ENCODE measurements around the gene SGPP2.

SGPP2 gene

DNA sequence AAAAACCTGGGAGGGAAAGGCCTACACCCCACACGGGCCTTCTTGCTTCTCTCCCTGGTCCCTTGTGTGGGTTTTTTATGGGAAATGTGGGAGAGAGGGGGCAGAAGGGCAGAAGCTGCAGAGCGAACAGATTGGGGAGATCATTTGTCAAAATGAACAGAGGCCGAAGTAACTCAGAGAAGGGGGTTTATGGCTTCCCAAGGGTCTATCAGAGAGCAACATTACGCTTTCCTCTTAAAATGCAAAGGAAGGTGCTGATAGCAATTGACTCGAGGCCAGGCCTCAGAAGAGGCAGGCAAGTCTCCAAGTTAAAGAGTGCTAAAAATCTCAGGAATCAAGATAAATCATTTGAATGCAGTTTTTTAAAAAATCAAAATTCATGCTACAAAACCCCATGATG is 101.5 kb downstream of the SGPP2 start:
- DNase-seq (ENCODE audit: low read depth) = no peak

DNA sequence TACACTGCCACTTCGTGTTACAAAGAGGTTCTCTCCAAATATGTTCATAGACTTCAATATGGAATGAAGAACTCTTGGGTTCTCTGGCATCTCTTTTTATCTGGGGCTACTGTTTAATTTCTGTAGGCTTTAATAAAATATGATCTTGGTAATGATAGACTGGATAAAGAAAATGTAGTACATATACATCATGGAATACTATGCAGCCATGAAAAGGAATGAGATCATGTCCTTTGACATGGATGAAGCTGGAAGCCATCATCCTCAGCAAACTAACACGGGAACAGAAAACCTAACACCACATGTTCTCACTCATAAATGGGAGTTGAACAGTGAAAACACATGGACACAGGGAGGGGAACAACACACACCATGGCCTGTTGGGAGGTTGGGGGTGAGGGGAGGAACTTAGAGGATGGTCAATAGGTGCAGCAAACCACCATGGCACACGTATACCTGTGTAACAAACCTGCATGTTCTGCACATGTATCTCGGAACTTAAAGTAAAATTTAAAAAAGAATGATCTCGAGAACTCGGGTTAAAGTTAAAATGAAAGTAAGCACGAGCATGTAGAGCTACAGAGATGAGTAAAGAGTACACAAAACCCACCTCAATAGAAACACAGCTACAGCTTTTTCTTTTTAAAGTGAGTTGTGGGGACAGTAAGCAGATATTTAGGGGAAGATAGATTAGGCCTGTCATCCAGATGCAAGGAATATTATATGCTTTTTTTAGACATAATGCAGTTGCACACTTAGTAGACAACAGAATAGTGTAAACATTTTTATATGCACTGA is 102.3 kb downstream of the SGPP2 start:
- DNase-seq (ENCODE audit: low read depth) = no peak

DNA sequence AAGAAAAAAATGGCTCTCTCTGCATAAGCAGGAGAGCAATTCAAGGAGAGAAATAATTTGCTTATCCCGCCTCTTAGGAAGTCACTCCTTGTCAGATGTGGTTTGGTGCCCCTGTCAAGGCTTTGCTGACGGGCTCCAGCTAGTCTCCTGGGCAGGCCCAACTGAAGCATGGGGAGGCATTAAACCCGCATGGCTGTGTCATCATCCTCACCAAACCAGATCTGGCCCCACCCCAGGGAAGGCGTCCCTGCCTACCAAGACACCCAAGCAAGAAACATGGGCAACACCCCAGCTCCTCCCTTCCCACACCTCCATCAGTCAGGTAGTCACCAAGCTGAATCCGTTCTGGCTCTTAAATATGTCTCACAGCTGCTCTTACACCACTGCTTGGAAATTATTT is 108.0 kb downstream of the SGPP2 start:
- no peak for DNase-seq (ENCODE audit: low read depth)

DNA sequence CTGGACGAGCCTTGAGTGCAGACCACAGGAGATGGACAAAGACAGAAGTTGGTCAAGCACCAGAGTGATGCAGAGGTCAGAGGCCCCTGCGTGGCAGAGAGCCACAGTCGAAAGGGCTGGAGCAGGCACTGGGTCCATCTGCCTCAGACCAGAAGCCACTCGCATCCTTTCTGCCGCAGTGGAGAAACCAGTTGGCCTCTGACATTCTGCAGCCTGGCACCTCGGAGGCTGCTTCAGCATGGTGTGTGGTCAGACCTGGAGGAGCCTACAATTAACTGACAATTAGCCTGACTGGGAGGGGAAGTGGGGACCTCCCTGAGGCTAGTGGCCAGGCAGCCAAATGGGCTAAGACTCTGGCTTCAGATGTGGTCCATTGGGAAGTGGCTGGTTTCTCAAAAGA is 111.1 kb downstream of the SGPP2 start:
- no peak for DNase-seq (ENCODE audit: low read depth)

DNA sequence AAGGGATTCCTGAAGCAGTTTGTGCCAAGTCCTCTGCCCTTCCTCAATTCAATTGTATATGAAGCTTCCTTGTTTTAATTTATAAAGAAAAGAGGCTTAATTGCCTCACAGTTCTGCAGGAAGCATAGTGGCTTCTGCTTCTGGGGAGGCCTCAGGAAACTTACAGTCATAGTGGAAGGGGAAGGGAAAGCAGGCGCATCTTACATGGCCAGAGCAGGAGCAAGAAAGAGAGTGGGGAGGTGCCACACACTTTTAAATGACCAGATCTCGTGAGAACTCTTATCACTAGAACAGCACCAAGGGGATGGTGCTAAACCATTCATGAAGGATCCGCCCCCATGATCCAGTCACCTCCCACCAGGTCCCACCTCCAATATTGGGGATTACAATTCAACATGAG is 114.2 kb downstream of the SGPP2 start:
- DNase-seq (ENCODE audit: low read depth) = no peak

DNA sequence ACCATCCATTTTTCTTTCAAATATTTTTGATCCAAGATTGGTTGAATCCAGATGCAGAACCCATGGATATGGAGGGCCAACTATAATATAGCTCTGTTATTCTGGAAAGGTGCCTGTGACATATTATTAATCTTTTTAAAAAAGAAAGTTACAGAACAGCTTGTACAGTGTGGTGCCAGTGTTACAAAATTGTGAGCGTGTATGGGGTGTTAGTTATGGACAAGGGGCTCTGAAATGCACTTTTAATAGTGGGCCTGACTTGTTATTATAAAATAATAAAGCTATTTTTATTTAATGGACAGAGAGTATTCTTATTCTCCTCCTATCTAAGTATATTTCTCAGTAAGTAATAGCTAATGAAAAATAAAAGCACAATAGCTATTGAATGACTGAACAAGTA is 120.3 kb downstream of the SGPP2 start:
- no peak for DNase-seq (ENCODE audit: low read depth)

DNA sequence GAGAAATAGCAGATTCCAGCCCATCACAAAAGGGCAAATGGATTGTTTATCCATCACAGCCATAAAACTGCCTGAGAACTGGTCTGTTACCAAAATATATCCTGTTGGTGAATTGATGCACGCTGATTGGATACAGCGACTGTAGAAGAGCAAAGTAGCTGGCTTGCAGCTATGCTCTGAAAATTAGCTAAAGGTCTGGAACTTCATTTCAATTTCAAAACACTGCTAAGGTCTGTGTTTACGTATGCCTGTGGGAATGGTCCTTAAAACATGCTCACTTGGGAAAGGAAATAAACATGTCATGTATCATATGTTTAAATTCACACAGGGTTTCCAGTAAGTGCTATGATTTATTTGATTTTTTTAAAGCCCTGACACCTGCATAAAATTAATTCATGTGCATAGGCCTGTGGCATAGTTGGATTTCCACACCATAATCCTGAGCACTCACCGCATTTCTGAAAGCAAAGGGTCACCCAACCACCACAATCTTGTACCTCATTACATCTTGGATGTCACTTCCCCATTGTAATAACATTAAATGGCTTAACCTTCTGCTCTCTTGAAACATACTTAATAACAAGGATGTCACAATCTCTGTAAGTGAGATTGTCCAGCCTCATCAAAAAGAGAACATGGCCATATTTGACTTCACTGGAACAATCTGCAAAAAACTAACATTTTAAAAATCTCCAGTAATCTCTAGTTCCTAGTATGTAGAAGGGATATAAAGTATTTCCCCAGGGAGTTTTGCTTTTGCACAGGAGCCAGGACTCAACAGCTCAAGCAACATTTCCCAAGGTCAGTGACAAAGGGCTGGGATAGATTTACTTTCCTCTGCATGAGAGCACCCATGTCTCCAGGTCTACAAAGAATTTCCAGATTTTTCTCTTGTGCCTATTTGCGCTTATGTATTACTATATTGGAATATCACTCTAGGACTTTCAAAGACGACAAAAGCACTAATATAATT is 121.8 kb downstream of the SGPP2 start:
- DNase-seq (ENCODE audit: low read depth) = no peak

DNA sequence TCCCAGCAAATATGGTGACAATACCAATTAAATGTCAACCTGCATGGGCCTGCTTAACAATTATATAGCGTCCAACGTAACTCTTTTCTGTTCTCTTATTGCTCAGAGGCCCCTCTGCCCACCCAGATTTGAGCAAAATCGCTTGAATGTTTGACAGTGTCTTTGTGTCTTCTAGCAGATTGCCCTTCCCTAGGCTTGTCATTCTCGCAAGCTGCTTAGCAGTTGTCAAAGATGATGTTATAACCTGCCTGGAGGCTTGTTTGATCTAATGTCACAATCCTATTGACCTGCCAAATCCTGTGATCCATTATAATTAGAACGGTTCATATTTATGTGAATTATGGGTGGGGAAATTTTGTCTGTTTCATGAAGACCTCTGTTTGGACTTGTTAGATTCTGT is 122.7 kb downstream of the SGPP2 start:
- DNase-seq (ENCODE audit: low read depth) = no peak

DNA sequence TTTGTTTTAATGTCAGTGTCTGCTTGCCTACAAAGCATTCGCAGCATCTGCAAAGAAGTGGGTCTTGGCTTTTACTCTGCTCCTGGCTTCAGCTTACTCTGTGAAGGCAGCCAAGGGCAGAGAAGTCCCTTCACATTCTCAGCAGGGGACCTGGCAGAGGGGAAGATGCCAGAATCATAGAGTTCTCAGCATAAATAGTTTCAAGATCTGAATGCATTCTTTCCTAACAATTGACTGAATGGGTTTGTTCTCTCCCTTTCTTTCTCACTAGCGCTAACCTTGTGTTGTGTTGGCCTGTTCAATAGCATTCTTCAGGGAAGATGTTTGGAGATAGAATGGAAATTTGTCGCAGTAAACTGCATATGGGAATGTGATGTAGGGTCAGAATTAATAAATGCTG is 124.6 kb downstream of the SGPP2 start:
- DNase-seq (ENCODE audit: low read depth) = no peak

DNA sequence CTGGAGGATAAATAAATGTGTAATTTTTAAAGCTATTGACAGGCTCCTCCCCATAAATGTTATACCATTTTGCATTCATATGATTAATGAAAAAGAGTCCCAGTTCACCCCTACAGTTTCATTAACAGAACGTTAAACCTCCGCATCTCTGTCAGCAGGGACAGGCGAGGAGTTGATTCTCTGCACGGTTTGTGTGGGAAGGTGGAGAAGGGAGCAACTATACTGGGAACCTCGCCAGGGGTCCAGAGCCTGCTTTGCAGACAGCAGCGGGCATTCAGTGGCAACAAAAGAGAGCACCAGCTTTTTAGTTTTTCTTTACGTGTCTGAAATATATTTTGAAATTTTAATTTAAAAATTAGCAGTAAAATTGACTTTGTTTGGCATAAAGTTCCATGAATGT is 130.2 kb downstream of the SGPP2 start:
- no peak for DNase-seq (ENCODE audit: low read depth)

DNA sequence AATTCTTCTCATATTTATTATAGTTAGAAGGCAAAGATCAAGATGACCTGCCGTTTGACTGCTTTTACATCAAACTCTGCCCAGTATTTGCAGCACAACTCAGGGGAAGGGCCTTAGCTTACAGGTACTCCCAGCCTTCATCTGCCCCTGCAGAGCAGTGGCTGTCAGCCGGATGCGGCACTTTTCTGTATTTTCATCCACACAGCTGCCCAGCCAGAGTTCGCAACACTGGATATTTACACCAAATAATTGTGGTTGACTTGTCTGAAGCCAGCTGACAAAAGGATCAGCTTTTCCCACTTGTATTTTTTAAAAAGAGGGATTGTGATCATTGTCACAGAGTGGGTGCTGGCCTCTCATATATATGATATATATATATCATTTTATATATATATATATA is 136.8 kb downstream of the SGPP2 start:
- no peak for DNase-seq (ENCODE audit: low read depth)

DNA sequence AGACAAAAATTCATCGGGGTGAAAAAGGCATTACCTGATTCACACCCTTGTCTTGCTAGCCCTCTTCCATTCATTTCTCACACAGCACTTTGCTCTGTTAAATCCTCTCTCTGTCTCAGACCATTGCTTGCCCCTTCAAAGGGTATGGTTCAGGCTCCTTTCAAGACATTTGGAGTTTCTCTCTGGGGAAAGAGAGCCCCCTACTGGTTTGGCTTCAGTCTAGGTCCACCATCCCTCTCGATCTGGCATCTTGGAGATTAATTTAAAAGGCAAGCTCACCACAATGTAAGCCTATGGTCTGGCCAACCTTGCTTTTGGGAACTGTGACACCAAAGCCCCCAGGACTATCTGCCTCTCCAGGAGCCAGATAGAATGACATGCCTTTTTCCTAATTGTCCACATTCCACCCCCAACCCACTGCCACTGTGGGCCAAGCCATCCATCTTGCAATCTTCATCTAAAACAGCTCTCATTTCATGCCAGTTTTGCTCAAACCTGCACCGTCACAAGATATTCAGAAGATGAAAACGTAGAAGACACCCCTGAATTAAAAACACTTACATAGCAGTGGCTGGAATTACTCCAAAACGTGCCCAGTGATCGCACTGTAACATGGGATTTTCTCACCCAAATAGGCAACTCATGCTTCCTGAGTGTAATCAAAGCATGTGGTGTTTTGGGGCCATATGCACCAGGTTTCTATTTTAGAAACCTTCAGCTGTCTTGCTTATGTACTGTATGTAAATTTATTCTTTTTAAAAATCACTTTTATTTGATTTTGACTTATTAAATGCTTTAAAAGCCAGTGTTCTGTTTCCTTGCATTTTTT is 137.7 kb downstream of the SGPP2 start:
- DNase-seq (ENCODE audit: low read depth) = no peak

DNA sequence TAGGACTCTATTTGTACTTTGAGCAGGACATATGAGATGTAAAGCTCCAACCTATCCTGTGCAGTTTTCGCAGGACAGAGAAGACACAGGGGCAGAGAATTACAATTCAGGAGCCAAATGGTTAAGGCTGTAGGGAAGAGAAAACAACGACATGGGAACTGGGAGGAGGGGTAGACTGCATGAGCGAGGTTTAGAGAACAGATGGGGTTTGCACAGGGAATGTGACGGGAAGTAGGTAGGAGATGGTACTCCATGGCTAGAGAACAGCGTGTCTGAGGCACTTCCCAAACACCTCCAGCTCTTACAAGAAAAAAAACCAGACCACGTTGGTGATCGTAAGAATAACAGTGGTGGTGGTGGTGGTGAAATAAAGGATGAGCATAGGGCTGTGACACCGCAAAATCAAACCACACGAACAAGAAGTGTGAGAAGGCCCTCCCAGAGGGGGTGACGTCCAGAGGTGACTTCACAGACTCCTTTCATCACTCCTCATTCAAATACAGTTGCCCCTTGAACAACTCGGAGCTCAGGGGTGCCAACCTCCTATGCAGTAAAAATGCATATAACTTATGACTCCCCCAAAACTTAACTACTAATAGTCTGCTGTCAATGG is 138.9 kb downstream of the SGPP2 start:
- DNase-seq (ENCODE audit: low read depth) = no peak

DNA sequence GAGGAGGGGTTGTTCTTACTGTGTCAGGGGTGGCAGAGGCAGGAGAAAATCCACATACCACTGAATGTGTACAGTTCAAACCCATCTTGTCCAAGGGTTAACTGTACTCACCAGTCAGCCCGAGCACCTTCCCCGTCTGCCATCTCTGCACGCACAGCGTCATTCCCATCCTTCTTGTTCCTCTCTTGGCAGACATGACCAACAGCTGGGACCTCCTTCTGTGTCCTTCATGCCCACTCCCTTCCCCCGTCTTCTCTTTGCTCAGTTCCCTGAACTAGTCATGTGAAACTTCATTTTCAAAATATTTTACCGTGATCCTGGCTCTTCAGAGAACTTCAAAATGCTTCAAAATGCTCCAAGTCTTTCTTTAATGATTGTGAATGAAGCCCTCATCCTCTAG is 139.6 kb downstream of the SGPP2 start:
- DNase-seq (ENCODE audit: low read depth) = no peak

DNA sequence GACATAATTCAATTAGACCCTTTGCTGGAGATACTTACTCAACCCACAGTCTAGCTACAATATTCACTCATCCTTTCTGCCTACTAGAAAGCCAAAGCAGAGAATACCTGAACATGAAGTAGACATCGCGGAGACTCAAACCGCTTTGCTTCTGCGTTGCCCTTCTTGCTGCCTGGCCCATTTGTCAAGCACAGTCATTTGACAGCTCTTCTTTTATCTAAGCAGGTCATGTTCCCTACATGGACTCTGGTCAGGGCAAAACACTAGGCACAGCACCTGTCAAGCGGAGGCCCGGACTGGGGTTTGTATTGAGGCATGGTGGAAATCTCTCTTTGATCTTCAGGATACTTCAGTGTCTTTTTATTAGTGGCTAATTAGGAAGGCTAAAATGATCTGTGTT is 141.9 kb downstream of the SGPP2 start:
- no peak for DNase-seq (ENCODE audit: low read depth)

DNA sequence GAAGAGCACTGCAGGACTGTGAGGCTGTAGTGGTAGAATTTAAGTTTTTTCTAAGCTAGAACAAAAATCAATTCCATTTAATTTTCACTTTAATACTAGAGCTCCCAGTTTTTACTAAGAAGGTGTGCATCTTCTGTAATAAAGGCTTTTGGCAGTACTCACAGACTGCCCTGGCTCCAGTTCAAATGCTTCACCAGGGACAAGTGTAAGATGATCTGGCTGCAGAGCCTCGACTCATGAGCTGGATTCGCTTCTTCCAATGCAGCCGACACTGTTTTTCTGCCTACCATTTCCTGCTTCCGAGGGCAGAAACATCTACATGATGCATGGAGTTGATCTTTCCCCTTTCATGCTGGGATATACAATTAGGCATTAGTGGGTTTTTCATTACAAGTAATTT is 144.5 kb downstream of the SGPP2 start:
- no peak for DNase-seq (ENCODE audit: low read depth)

DNA sequence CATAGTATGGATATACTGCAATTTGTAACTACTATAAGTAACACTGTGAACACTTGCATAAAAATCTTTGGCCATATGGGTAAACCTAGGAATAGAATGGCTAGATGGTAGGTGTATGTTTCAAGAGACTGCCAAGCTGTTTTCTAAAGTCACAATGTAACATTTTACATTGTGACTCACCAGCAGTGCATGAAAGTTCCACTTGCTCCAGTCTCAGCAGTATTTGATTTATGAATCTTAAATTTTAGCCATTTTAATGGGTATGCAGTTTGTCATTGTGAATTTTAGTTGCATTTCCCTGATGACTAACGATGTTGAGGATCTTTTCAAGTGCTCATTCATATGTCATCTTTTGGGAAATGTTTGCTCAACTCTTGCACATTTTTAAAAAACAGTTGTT is 145.5 kb downstream of the SGPP2 start:
- DNase-seq (ENCODE audit: low read depth) = no peak

DNA sequence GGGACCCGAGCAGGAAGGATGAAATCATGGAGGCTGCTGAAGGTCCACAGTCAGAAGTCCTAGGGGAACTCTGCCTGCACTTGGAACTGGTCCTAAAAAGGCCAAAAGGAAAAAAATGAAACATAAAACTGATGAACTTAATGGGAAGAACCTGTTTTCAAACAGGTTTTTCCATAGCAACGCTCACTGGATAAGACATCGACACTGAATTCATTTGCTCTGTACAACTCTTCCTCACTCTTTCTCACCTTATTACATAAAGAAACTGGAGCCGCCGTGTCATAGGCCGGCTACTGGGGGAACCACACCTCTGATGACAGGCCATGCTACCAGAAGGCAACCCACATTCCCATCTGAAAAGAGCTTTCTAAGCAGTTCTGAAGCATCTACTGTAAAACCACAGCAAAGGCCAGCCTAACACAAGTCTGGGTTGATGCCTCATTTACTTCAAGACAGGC is 147.9 kb downstream of the SGPP2 start:
- DNase-seq (ENCODE audit: low read depth) = no peak

DNA sequence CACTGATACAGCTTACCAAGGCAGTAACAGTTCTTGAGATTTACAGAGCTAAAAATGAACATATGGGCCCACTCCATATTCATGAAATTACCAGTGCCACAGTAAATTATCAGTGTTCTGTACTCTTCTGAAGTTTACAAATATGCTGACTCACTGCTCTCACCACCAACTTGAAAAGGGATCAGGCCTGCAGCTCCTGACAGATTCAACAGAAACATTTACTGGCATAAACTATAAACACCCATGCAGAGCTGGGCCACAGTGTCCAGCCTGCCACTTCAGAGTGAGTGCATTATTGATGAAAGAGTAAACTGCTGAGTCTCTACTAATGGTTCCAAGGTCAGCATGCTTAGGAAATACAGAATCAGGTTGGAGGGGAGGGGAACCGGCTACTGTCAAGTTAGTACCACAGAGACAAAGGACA is 148.4 kb downstream of the SGPP2 start:
- DNase-seq (ENCODE audit: low read depth) = no peak

DNA sequence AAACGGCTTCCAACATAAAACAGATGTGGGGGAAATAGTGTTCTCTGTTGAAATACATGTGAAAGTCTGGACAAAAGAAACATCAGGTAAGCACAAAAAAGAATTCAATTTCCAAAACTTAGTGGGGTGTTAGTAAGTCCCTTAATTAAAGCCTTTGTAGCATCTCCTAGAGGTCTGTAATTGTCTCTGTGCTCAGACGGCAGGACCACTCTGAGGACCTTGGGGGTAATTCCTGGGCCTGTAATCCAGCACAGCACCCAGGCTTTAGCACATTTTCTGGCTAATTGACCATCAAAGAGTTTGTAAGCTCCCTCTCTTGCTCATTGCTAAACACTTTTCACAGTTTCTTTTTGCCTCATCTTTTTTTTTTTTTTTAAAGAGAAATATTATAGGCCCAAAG is 151.3 kb downstream of the SGPP2 start:
- no peak for DNase-seq (ENCODE audit: low read depth)

DNA sequence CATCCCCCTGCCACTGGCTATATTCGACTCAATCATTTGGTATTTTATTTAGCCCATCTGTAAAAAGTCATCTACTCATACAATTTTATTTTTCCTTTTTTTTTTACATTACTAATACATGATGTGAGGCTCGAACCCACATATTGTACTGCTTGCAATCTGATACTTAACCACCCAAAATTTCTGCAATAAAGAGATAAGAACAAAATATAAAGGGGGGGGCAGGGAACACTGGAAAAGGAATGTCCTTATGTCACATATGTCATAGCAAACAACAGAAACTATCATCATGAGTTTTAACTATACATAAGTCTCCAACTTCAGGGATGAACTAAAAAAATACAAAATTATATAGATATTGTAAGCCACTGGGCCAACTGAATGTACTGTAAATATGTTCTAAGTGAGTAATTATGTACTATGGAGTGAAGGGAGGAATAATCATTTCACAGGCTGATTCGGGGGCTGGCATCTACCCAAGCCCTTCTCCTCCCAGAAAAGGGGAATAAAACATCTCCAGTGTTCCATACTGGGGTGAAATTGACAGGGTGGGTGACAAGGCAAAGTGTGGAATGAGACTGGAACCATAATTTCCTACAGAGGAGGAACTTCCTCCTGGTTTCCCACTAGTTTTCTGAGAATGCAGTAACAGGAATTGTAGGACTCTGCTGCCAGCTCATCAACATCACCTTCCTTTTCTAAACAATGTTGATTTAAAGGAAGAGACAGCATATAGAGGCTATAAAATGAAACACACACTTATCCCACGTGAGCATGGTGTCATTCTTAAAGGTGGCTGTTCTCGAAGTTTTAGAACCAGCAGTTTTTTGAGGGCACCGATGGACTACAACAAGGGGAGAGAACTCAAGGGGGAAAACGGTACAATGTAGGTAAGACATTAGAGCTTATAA is 152.1 kb downstream of the SGPP2 start:
- DNase-seq (ENCODE audit: low read depth) = no peak

Measured in T-helper 22 cell (primary cell).